ENCODE measurements around the gene GTF2F2.

- TF ChIP-seq EGR1 (conservative IDR thresholded peaks at IDR 0.05) (no peak), NFE2L1 (tag; IDR thresholded peaks at IDR 0.05; ENCODE audit: borderline replicate concordance, low read depth) (no peak), E2F4 (CRISPR knock-in tag; IDR thresholded peaks at IDR 0.05; ENCODE audit: low read depth) (no peak), EP400 (IDR thresholded peaks at IDR 0.05) (no peak), JUND (IDR thresholded peaks at IDR 0.05; ENCODE audit: borderline replicate concordance, low read depth, low read length) (no peak), JUND (tag; IDR thresholded peaks at IDR 0.05; ENCODE audit: borderline replicate concordance, low read depth, low read length) (no peak), ZNF780A (CRISPR knock-in tag; IDR thresholded peaks at IDR 0.05) (no peak), SRSF1 (IDR thresholded peaks at IDR 0.05; ENCODE audit: low read depth, low read length) (no peak), ARID1B (IDR thresholded peaks at IDR 0.05) (no peak), NCOR1 (IDR thresholded peaks at IDR 0.05) (no peak), CC2D1A (IDR thresholded peaks at IDR 0.05) (no peak), HCFC1 (IDR thresholded peaks at IDR 0.05; ENCODE audit: low read depth, low read length) (no peak)
- TF ChIP-seq, protein P1, sequence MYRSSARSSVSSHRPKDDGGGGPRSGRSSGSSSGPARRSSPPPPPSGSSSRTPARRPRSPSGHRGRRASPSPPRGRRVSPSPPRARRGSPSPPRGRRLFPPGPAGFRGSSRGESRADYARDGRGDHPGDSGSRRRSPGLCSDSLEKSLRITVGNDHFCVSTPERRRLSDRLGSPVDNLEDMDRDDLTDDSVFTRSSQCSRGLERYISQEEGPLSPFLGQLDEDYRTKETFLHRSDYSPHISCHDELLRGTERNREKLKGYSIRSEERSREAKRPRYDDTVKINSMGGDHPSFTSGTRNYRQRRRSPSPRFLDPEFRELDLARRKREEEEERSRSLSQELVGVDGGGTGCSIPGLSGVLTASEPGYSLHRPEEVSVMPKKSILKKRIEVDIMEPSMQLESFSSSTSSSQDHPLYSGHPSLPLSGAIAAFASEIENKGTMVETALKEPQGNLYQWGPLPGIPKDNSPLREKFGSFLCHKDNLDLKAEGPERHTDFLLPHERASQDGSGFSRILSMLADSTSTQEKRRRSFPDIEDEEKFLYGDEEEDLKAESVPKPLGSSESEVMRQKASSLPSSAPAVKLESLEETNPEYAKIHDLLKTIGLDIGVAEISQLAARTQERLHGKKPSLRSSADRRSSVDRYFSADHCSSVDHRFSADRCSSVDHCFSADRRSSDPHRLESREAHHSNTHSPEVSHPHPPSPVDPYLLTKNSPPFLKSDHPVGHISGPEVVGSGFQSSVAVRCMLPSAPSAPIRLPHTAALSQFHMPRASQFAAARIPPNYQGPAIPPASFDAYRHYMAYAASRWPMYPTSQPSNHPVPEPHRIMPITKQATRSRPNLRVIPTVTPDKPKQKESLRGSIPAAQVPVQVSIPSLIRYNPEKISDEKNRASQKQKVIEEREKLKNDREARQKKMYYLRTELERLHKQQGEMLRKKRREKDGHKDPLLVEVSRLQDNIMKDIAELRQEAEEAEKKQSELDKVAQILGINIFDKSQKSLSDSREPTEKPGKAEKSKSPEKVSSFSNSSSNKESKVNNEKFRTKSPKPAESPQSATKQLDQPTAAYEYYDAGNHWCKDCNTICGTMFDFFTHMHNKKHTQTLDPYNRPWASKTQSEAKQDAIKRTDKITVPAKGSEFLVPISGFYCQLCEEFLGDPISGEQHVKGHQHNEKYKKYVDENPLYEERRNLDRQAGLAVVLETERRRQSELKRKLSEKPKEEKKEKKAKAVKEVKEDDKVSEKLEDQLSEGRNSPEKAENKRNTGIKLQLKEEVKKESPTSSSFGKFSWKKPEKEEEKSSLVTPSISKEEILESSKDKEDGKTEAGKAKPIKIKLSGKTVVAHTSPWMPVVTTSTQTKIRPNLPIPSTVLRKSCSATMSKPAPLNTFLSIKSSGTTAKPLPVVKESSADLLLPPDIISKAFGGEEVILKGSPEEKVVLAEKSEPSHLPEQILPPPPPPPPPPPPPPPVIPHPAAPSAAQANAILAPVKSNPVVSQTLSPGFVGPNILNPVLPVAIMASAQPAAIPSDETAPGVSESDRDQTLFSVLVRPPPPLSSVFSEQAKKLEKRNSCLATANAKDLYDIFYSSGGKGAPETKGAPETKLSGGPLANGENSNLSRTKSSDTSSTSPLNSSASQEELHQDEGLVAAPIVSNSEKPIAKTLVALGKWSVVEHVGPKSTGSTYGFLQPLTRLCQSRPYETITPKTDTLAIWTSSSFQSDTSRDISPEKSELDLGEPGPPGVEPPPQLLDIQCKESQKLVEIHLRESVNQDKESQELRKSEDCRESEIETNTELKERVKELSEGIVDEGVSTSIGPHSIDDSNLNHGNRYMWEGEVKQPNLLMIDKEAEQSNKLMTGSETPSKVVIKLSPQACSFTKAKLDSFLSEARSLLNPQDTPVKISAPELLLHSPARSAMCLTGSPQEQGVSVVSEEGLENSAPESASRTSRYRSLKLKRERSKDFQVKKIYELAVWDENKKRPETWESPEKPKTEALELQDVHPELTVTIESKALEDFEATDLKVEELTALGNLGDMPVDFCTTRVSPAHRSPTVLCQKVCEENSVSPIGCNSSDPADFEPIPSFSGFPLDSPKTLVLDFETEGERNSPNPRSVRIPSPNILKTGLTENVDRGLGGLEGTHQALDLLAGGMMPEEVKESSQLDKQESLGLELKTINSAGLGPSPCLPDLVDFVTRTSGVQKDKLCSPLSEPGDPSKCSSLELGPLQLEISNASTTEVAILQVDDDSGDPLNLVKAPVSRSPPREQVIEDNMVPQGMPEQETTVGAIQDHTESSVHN (IDR thresholded peaks at IDR 0.05; ENCODE audit: borderline replicate concordance in 1 of 2, low read depth in 1 of 2), result no peak
- TF ChIP-seq, protein P2, sequence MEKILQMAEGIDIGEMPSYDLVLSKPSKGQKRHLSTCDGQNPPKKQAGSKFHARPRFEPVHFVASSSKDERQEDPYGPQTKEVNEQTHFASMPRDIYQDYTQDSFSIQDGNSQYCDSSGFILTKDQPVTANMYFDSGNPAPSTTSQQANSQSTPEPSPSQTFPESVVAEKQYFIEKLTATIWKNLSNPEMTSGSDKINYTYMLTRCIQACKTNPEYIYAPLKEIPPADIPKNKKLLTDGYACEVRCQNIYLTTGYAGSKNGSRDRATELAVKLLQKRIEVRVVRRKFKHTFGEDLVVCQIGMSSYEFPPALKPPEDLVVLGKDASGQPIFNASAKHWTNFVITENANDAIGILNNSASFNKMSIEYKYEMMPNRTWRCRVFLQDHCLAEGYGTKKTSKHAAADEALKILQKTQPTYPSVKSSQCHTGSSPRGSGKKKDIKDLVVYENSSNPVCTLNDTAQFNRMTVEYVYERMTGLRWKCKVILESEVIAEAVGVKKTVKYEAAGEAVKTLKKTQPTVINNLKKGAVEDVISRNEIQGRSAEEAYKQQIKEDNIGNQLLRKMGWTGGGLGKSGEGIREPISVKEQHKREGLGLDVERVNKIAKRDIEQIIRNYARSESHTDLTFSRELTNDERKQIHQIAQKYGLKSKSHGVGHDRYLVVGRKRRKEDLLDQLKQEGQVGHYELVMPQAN (IDR thresholded peaks at IDR 0.05; ENCODE audit: borderline replicate concordance), result no peak
Observed at GRCh38 chr13:45194081-45194939, 74.0 kb downstream of the GTF2F2 start.
